HEK293 (cell line): Measurements from ENCODE around the gene EPAS1.

Source experiments
- CTCF ChIA-PET: fragments of 350-600 bp; formaldehyde crosslinking; extraction: SDS; loops from one replicate; lab custom pipeline; 2021; ENCODE audit warnings: antibody characterized with exemption; lab: Yijun Ruan, JAX
- POLR2A ChIA-PET: fragments of 300-600 bp; formaldehyde crosslinking; extraction: SDS; loops from one replicate; lab custom pipeline; 2020; ENCODE audit warnings: antibody characterized with exemption, inconsistent platforms; lab: Yijun Ruan, JAX
- H3K27ac ChIP-seq: fragments of 200-500 bp; sonication (Bioruptor generic); 2 replicates; pipeline ENCODE4 v1.5.1; 2014; ENCODE audit warnings: low read depth, low read length, control low read depth, inconsistent platforms; ENCODE audit errors: extremely low read depth
- H3K36me3 ChIP-seq, 2 experiments: fragments of 200-500 bp in 1 of 2; sonication (Bioruptor generic) in 1 of 2; 1 replicate in 1 of 2; 2 replicates in 1 of 2; pipeline ENCODE4 v1.5.1; 2014 to 2017; ENCODE audit warnings: inconsistent platforms in 2 of 2, low read length in 2 of 2; ENCODE audit not compliant: control insufficient read depth in 2 of 2, insufficient read depth in 1 of 2
- H3K4me1 ChIP-seq: fragments of 200-500 bp; sonication (Bioruptor generic); 2 replicates; pipeline ENCODE4 v1.5.1; 2014; ENCODE audit warnings: mild to moderate bottlenecking, low read length, inconsistent platforms; ENCODE audit not compliant: control insufficient read depth, insufficient read depth
- H3K4me3 ChIP-seq: 2 replicates; pipeline ENCODE4 v1.5.1; 2011; ENCODE audit warnings: low read depth, mild to moderate bottlenecking, control low read depth, low read length, moderate library complexity
- H3K9me3 ChIP-seq: fragments of 200-500 bp; sonication (Bioruptor generic); 2 replicates; pipeline ENCODE4 v1.5.1; 2014; ENCODE audit warnings: low read depth, low read length, inconsistent platforms; ENCODE audit not compliant: control insufficient read depth, insufficient read depth
- GLIS2 ChIP-seq: fragments of 450-650 bp; formaldehyde crosslinking; IDR thresholded peaks from 2 replicates; pipeline ENCODE4 v1.5.1; 2016; ENCODE audit warnings: missing biosample characterization, missing genetic modification characterization
- PRDM10 ChIP-seq: fragments of 450-650 bp; formaldehyde crosslinking; IDR thresholded peaks from 2 replicates; pipeline ENCODE4 v1.5.1; 2016; ENCODE audit warnings: missing biosample characterization, missing genetic modification characterization
- TSHZ1 ChIP-seq: fragments of 450-650 bp; formaldehyde crosslinking; IDR thresholded peaks from 2 replicates; pipeline ENCODE4 v1.5.1; 2016; ENCODE audit warnings: missing biosample characterization, missing genetic modification characterization, borderline replicate concordance
- WT1 ChIP-seq: fragments of 450-650 bp; formaldehyde crosslinking; IDR thresholded peaks from 2 replicates; pipeline ENCODE4 v1.5.1; 2016; ENCODE audit warnings: missing biosample characterization, missing genetic modification characterization
- ZBTB49 ChIP-seq: fragments of 450-650 bp; formaldehyde crosslinking; IDR thresholded peaks from 2 replicates; pipeline ENCODE4 v1.5.1; 2016; ENCODE audit warnings: missing biosample characterization, missing genetic modification characterization, low read depth
- ZFHX2 ChIP-seq: fragments of 450-650 bp; formaldehyde crosslinking; conservative IDR thresholded peaks from 2 replicates; pipeline ENCODE4 v1.5.1; 2016; ENCODE audit warnings: missing biosample characterization, missing genetic modification characterization
- ZNF132 ChIP-seq: fragments of 450-650 bp; formaldehyde crosslinking; IDR thresholded peaks from 2 replicates; pipeline ENCODE4 v1.5.1; 2017; ENCODE audit warnings: missing biosample characterization, missing genetic modification characterization, borderline replicate concordance
- ZNF174 ChIP-seq: fragments of 450-650 bp; formaldehyde crosslinking; IDR thresholded peaks from 2 replicates; pipeline ENCODE4 v1.5.0; 2017; ENCODE audit warnings: missing biosample characterization, mild to moderate bottlenecking, missing genetic modification characterization
- ZNF23 ChIP-seq: fragments of 450-650 bp; formaldehyde crosslinking; IDR thresholded peaks from 2 replicates; pipeline ENCODE4 v1.5.1; 2016; ENCODE audit warnings: missing biosample characterization, missing genetic modification characterization, borderline replicate concordance
- ZNF501 ChIP-seq: fragments of 450-650 bp; formaldehyde crosslinking; IDR thresholded peaks from 2 replicates; pipeline ENCODE4 v1.5.1; 2016; ENCODE audit warnings: missing biosample characterization, missing genetic modification characterization
- ZNF548 ChIP-seq: fragments of 450-650 bp; formaldehyde crosslinking; IDR thresholded peaks from 2 replicates; pipeline ENCODE4 v1.5.1; 2016; ENCODE audit warnings: missing biosample characterization, missing genetic modification characterization
- ZNF704 ChIP-seq: fragments of 450-650 bp; formaldehyde crosslinking; IDR thresholded peaks from 2 replicates; pipeline ENCODE4 v1.5.1; 2016; ENCODE audit warnings: missing biosample characterization, missing genetic modification characterization

Gene EPAS1

GRCh38 chr2:46339676-46340459 lies 42.7 kb downstream of the EPAS1 start:
- peaks cover 3% of the 10 kb centered on the region for H3K4me1 ChIP-seq
- no peak overlapping the region for H3K27ac ChIP-seq
- ChIA-PET CTCF (interaction anchor here (0.6 to 1.2 kb wide), 2 partner anchors 12 to 557 kb away, joined by 3 to 5 read pairs; no protein-coding TSS in a partner anchor), POLR2A (no interaction called here)
- H3K9me3 ChIP-seq, result no peaks in the 10 kb centered on the region
- H3K36me3 ChIP-seq, result no peaks in the 10 kb centered on the region
- no peak overlapping the region for H3K4me3 ChIP-seq
- TF ChIP-seq ZNF132 (tag by site-specific recombination) (no peak), TSHZ1 (tag by site-specific recombination) (no peak), ZNF548 (tag by site-specific recombination) (no peak), ZNF23 (tag by site-specific recombination) (no peak)

GRCh38 chr2:46340740-46341420 lies 43.7 kb downstream of the EPAS1 start:
- ChIA-PET CTCF (interaction anchor here (0.6 to 0.7 kb wide), 2 partner anchors 218 to 321 kb away, joined by 3 read pairs; no protein-coding TSS in a partner anchor), POLR2A (no interaction called here)
- no peak overlapping the region for H3K27ac ChIP-seq
- peaks cover 3% of the 10 kb centered on the region for H3K4me1 ChIP-seq
- H3K36me3 ChIP-seq, result no peaks in the 10 kb centered on the region
- H3K9me3 ChIP-seq, result no peaks in the 10 kb centered on the region
- TF ChIP-seq ZBTB49 (tag by site-specific recombination) (no peak), ZNF501 (tag by site-specific recombination) (no peak), ZNF704 (tag by site-specific recombination) (no peak), PRDM10 (no peak), ZFHX2 (tag by site-specific recombination) (no peak), WT1 (tag by site-specific recombination) (no peak), ZNF174 (tag by site-specific recombination) (no peak), GLIS2 (tag by site-specific recombination) (no peak)
- H3K4me3 ChIP-seq, result no peak overlapping the region
